H9 (cell line): ENCODE measurements around the gene NKD1. TPM values are rescaled to one million over a fixed set of nuclear protein-coding genes. Genes with fewer than 3 reads are reported as not detected.

Experiments
- DNase-seq: peaks from one replicate; pipeline ENCODE4 v3.0.0-alpha.2; 2017
- H2AFZ ChIP-seq: one replicate; pipeline ENCODE4 v1.6.1; 2013; ENCODE audit warnings: mild to moderate bottlenecking, low read length, control low read depth, moderate library complexity
- H2AK5ac ChIP-seq: 2 replicates; pipeline ENCODE4 v1.6.1; 2013; ENCODE audit warnings: low read length, control low read depth, mixed read lengths; ENCODE audit not compliant: insufficient read length
- H2BK120ac ChIP-seq: one replicate; pipeline ENCODE4 v1.6.1; 2013; ENCODE audit warnings: low read depth, mild to moderate bottlenecking, low read length, control low read depth, inconsistent platforms; ENCODE audit not compliant: poor library complexity, severe bottlenecking
- H2BK12ac ChIP-seq: 2 replicates; pipeline ENCODE4 v1.6.1; 2013; ENCODE audit warnings: low read length, control low read depth, mixed read lengths, low read depth; ENCODE audit not compliant: insufficient read length
- H2BK15ac ChIP-seq: 2 replicates; pipeline ENCODE4 v1.6.1; 2013; ENCODE audit warnings: low read depth, low read length, control low read depth
- H2BK20ac ChIP-seq: one replicate; pipeline ENCODE4 v1.6.1; 2013; ENCODE audit warnings: low read depth, mild to moderate bottlenecking, low read length, control low read depth, inconsistent platforms; ENCODE audit not compliant: poor library complexity, severe bottlenecking
- H2BK5ac ChIP-seq: 2 replicates; pipeline ENCODE4 v1.6.1; 2013; ENCODE audit warnings: low read length, control low read depth, mixed read lengths; ENCODE audit not compliant: insufficient read length
- H3K14ac ChIP-seq: 2 replicates; pipeline ENCODE4 v1.6.1; 2013; ENCODE audit warnings: low read length, control low read depth; ENCODE audit not compliant: insufficient read depth
- H3K18ac ChIP-seq: 2 replicates; pipeline ENCODE4 v1.6.1; 2013; ENCODE audit warnings: low read depth, mild to moderate bottlenecking, mixed read lengths, low read length, control low read depth; ENCODE audit not compliant: insufficient read length
- H3K23ac ChIP-seq: 2 replicates; pipeline ENCODE4 v1.6.1; 2013; ENCODE audit warnings: low read length, control low read depth, mixed read lengths, low read depth; ENCODE audit not compliant: insufficient read length
- H3K23me2 ChIP-seq: 2 replicates; pipeline ENCODE4 v1.6.1; 2013; ENCODE audit warnings: low read depth, mild to moderate bottlenecking, mixed read lengths, low read length, control low read depth; ENCODE audit not compliant: insufficient read length, poor library complexity, severe bottlenecking
- H3K27ac ChIP-seq: 2 replicates; pipeline ENCODE4 v1.5.1; 2013; ENCODE audit warnings: low read length, control low read depth, mixed read lengths, low read depth; ENCODE audit not compliant: insufficient read length
- H3K27me3 ChIP-seq: 2 replicates; pipeline ENCODE4 v1.6.1; 2013; ENCODE audit warnings: low read length, control low read depth, inconsistent platforms; ENCODE audit not compliant: insufficient read depth
- H3K4ac ChIP-seq: 2 replicates; pipeline ENCODE4 v1.6.1; 2013; ENCODE audit warnings: low read depth, mild to moderate bottlenecking, control low read depth, inconsistent platforms, low read length, moderate library complexity
- H3K4me1 ChIP-seq: 2 replicates; pipeline ENCODE4 v1.6.1; 2013; ENCODE audit warnings: low read length, control low read depth, inconsistent platforms; ENCODE audit not compliant: insufficient read depth
- H3K4me2 ChIP-seq: 2 replicates; pipeline ENCODE4 v1.6.1; 2013; ENCODE audit warnings: low read length, control low read depth, mixed read lengths; ENCODE audit not compliant: insufficient read length, insufficient read depth
- H3K56ac ChIP-seq: 2 replicates; pipeline ENCODE4 v1.6.1; 2013; ENCODE audit warnings: low read depth, mild to moderate bottlenecking, mixed read lengths, low read length, control low read depth; ENCODE audit not compliant: insufficient read length
- H3K79me1 ChIP-seq: 2 replicates; pipeline ENCODE4 v1.6.1; 2013; ENCODE audit warnings: low read depth, mild to moderate bottlenecking, moderate library complexity, low read length, control low read depth, inconsistent platforms; ENCODE audit not compliant: insufficient read depth, poor library complexity, severe bottlenecking
- H3K79me2 ChIP-seq: 2 replicates; pipeline ENCODE4 v1.6.1; 2013; ENCODE audit warnings: low read length, control low read depth, inconsistent platforms; ENCODE audit not compliant: insufficient read depth
- H3K9ac ChIP-seq: 2 replicates; pipeline ENCODE4 v1.6.1; 2013; ENCODE audit warnings: low read length, control low read depth, mixed read lengths; ENCODE audit not compliant: insufficient read length; ENCODE audit errors: extremely low read depth
- H3K9me3 ChIP-seq: one replicate; pipeline ENCODE4 v1.6.1; 2013; ENCODE audit warnings: low read depth, low read length, inconsistent platforms; ENCODE audit not compliant: control insufficient read depth
- H3T11ph ChIP-seq: one replicate; pipeline ENCODE4 v1.6.1; 2013; ENCODE audit warnings: mild to moderate bottlenecking, low read length, control low read depth, inconsistent platforms
- H4K20me1 ChIP-seq: one replicate; pipeline ENCODE4 v1.6.1; 2013; ENCODE audit not compliant: control insufficient read depth, insufficient read length, insufficient read depth
- H4K5ac ChIP-seq: 2 replicates; pipeline ENCODE4 v1.6.1; 2013; ENCODE audit warnings: low read depth, mild to moderate bottlenecking, mixed read lengths, low read length, control low read depth; ENCODE audit not compliant: insufficient read length
- H4K8ac ChIP-seq: replicated peaks from 2 replicates; pipeline ENCODE4 v1.6.1; 2013; ENCODE audit warnings: low read length, control low read depth, mixed read lengths, low read depth; ENCODE audit not compliant: insufficient read length
- H4K91ac ChIP-seq: 2 replicates; pipeline ENCODE4 v1.6.1; 2013; ENCODE audit warnings: low read depth, mild to moderate bottlenecking, moderate library complexity, mixed read lengths, low read length, control low read depth; ENCODE audit not compliant: insufficient read length
- H3K27ac Mint-ChIP-seq, 3 experiments: 2 replicates in 2 of 3; 3 replicates in 1 of 3; pipeline ENCODE4 v1.8.0; 2020 to 2021; ENCODE audit warnings: mixed read lengths in 3 of 3, mild to moderate bottlenecking in 1 of 3, moderate library complexity in 1 of 3
- H3K27me3 Mint-ChIP-seq: 2 replicates; pipeline ENCODE4 v1.8.0; 2021; ENCODE audit warnings: low read depth, mild to moderate bottlenecking, moderate library complexity, mixed read lengths
- H3K36me3 Mint-ChIP-seq, 3 experiments: 2 replicates in 2 of 3; 3 replicates in 1 of 3; pipeline ENCODE4 v1.8.0; 2020 to 2021; ENCODE audit warnings: low read depth in 3 of 3, mixed read lengths in 3 of 3; ENCODE audit not compliant: insufficient read depth in 1 of 3
- H3K4me1 Mint-ChIP-seq, 2 experiments: 2 replicates each; pipeline ENCODE4 v1.8.0; 2020; ENCODE audit warnings: mixed read lengths in 2 of 2
- H3K4me3 Mint-ChIP-seq, 2 experiments: 2 replicates in 1 of 2; 3 replicates in 1 of 2; pipeline ENCODE4 v1.8.0; 2020 to 2021; ENCODE audit warnings: mild to moderate bottlenecking in 2 of 2, mixed read lengths in 2 of 2, moderate library complexity in 1 of 2
- H3K9me3 Mint-ChIP-seq, 2 experiments: 2 replicates in 1 of 2; 3 replicates in 1 of 2; pipeline ENCODE4 v1.8.0; 2020; ENCODE audit warnings: mild to moderate bottlenecking in 2 of 2, mixed read lengths in 2 of 2, moderate library complexity in 1 of 2
- CTCF ChIP-seq: fragments of 200-600 bp; sonication (generic); conservative IDR thresholded peaks from 3 replicates; pipeline ENCODE4 v1.8.0; 2021; ENCODE audit warnings: antibody characterized with exemption, mild to moderate bottlenecking
- WGBS: extraction: QIAGEN DNeasy Blood & Tissue Kit; methylation state at CpG from one replicate; pipeline ENCODE4 v1.1.7; 2013; ENCODE audit warnings: missing lambda C conversion rate, low lambda C conversion rate, mixed read lengths; ENCODE audit not compliant: insufficient read length; ENCODE audit errors: extremely low coverage; 5-methylcytosine and 5-hydroxymethylcytosine counted together
- total RNA-seq: library from RNA; stranded (reverse); gene quantifications from 2 replicates; pipeline ENCODE4 v1.2.1, GENCODE V29; 2021

Gene NKD1
- total RNA-seq, 1 experiment from 2014 or later: 1.9 TPM

- Mint-ChIP-seq H3K4me1 (peaks cover 4% of the 10 kb centered on the region in 2 experiments; a peak in 3 of 4 replicates), H3K27me3 (no peaks in the 10 kb centered on the region), H3K4me3 (no peak overlapping the region), H3K36me3 (peaks cover 6 to 19% (median 13%) of the 10 kb centered on the region in 3 experiments), H3K9me3 (peaks cover 6 to 7% of the 10 kb centered on the region in 2 experiments; a peak in 4 of 5 replicates), H3K27ac (no peak overlapping the region; a peak in 1 of 7 replicates)
- no peaks in the 10 kb centered on the region for H3K79me1 ChIP-seq
- H2BK15ac ChIP-seq: no peak overlapping the region
- TF ChIP-seq CTCF: no peak
- H4K20me1 ChIP-seq: no peaks in the 10 kb centered on the region
- no peak overlapping the region for H2BK20ac ChIP-seq
- no peak overlapping the region for H4K8ac ChIP-seq
- no peak overlapping the region for H2BK5ac ChIP-seq
- H3K23ac ChIP-seq: no peak overlapping the region
- H3K9me3 ChIP-seq: no peaks in the 10 kb centered on the region
- no peak overlapping the region for H3K4ac ChIP-seq
- DNase-seq: no peak
- H3K9ac ChIP-seq: no peak overlapping the region
- H2BK12ac ChIP-seq: no peak overlapping the region
- H3K4me2 ChIP-seq: no peak overlapping the region
- no peak overlapping the region for H4K5ac ChIP-seq
- no peak overlapping the region for H2AK5ac ChIP-seq
- no peaks in the 10 kb centered on the region for H3K23me2 ChIP-seq
- no peak overlapping the region for H2BK120ac ChIP-seq
- H3K14ac ChIP-seq: no peak overlapping the region
- H3K4me1 ChIP-seq: no peaks in the 10 kb centered on the region
- H3K56ac ChIP-seq: no peak overlapping the region
- no CpG with 5 or more reads among the region's 4 CpGs for WGBS
- H3K27ac ChIP-seq: no peak overlapping the region
- H3K27me3 ChIP-seq: no peaks in the 10 kb centered on the region
- H3K79me2 ChIP-seq: no peaks in the 10 kb centered on the region
- H2AFZ ChIP-seq: no peak overlapping the region
- no peak overlapping the region for H3K18ac ChIP-seq
- H4K91ac ChIP-seq: no peak overlapping the region
- H3T11ph ChIP-seq: no peak overlapping the region
Measured at GRCh38 chr16:50560903-50561863, 13.0 kb downstream of the NKD1 start.
